Activated B cell treated with CpG ODN at 0.5 μM for 24 hours (primary cell): ENCODE measurements around the gene IRF2. TPM values are rescaled to one million over a fixed set of nuclear protein-coding genes. Genes with fewer than 3 reads are reported as not detected.
A peak's percentile ranks its signal among the peaks of the same experiment; 100 is the strongest.

ENCODE experiments used
- ATAC-seq: fragments of 200-7000 bp; cut with Tn5 transposase; one replicate; pipeline ENCODE4 v1.10.0; 2021; ENCODE audit warnings: low read depth, mild to moderate bottlenecking, moderate library complexity
- CTCF ChIA-PET: fragments of 350-600 bp; sonication (Branson Sonifier 250); formaldehyde crosslinking; loops from one replicate; lab custom pipeline; 2021; ENCODE audit warnings: antibody characterized with exemption; lab: Charles Lee
- POLR2A ChIA-PET: fragments of 350-600 bp; sonication (Branson Sonifier 250); formaldehyde crosslinking; loops from one replicate; lab custom pipeline; 2021; ENCODE audit warnings: antibody characterized with exemption; lab: Charles Lee
- DNase-seq: peaks from one replicate; pipeline ENCODE4 v3.0.0; 2022
- H3K27ac Mint-ChIP-seq: one replicate; pipeline ENCODE4 v1.8.0; 2020; ENCODE audit warnings: mixed read lengths
- H3K27me3 Mint-ChIP-seq: one replicate; pipeline ENCODE4 v1.8.0; 2021; ENCODE audit warnings: mixed read lengths
- H3K36me3 Mint-ChIP-seq: one replicate; pipeline ENCODE4 v1.8.0; 2021; ENCODE audit warnings: low read depth, mixed read lengths
- H3K4me1 Mint-ChIP-seq: one replicate; pipeline ENCODE4 v1.8.0; 2021; ENCODE audit warnings: mixed read lengths
- H3K4me3 Mint-ChIP-seq: one replicate; pipeline ENCODE4 v1.8.0; 2020; ENCODE audit warnings: mild to moderate bottlenecking, mixed read lengths
- H3K9me3 Mint-ChIP-seq: one replicate; pipeline ENCODE4 v1.8.0; 2020; ENCODE audit warnings: mixed read lengths
- intact Hi-C: fragments of 100-400 bp; cut with micrococcal nuclease; formaldehyde crosslinking; loops from one replicate; pipeline ENCODE4 v1.15.1; 2024
- total RNA-seq: library from RNA; stranded (reverse); gene quantifications from 2 replicates; pipeline ENCODE4 v1.2.3, GENCODE V29; 2022
- TF ChIP-seq, protein P1 (sequence below): fragments of 200-600 bp; IDR thresholded peaks from one replicate; pipeline ENCODE4 v1.8.0; 2022; ENCODE audit warnings: antibody characterized with exemption, mild to moderate bottlenecking

IRF2 gene
- total RNA-seq, 1 donor from 2014 or later: 66.2 TPM

- H3K36me3 Mint-ChIP-seq: peaks cover 62% of the 10 kb centered on the region
- no peaks in the 10 kb centered on the region for H3K9me3 Mint-ChIP-seq
- DNase-seq (no peak), ATAC-seq (no peak)
- peaks cover 58% of the 10 kb centered on the region for H3K4me1 Mint-ChIP-seq
- peak overlapping the region; percentile 65 for H3K27ac Mint-ChIP-seq
- TF ChIP-seq, protein P1, sequence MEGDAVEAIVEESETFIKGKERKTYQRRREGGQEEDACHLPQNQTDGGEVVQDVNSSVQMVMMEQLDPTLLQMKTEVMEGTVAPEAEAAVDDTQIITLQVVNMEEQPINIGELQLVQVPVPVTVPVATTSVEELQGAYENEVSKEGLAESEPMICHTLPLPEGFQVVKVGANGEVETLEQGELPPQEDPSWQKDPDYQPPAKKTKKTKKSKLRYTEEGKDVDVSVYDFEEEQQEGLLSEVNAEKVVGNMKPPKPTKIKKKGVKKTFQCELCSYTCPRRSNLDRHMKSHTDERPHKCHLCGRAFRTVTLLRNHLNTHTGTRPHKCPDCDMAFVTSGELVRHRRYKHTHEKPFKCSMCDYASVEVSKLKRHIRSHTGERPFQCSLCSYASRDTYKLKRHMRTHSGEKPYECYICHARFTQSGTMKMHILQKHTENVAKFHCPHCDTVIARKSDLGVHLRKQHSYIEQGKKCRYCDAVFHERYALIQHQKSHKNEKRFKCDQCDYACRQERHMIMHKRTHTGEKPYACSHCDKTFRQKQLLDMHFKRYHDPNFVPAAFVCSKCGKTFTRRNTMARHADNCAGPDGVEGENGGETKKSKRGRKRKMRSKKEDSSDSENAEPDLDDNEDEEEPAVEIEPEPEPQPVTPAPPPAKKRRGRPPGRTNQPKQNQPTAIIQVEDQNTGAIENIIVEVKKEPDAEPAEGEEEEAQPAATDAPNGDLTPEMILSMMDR: no peak
- H3K4me3 Mint-ChIP-seq: peak overlapping the region; percentile 36
- intact Hi-C loops: loop anchor here (5.0 to 10.0 kb wide), 2 partner anchors 34 to 467 kb away; no protein-coding TSS in a partner anchor
- H3K27me3 Mint-ChIP-seq: no peaks in the 10 kb centered on the region
- POLR2A ChIA-PET: interaction anchor here (0.6 to 2.3 kb wide), 10 partner anchors 9 to 506 kb away, joined by 3 to 6 read pairs (median 5); partner anchors contain the start of gene IRF2
- CTCF ChIA-PET: interaction anchor here (0.8 kb wide), 1 partner anchor 107 kb away, joined by 3 read pairs; no protein-coding TSS in a partner anchor
Observed at GRCh38 chr4:184388106-184388505, 86.2 kb downstream of the IRF2 start.

DNA sequence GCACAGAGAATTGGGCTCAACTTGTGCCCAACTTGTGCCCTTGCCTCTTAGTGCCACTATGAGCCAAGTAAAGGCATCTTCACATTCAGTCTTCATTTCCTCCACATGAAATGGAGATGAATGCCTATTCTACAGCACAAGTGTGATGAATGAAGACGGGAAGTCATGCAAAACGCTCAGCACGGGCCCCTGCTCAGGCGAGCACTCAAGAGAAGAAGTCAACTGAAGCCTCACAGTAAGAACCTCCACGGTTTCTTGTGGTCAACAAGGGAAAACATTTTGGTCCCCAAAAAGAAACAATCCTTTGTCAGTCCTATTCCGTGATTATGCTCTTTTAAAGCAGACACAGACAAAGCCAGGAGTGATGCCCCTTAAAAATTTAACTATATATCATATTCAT is 87.0 kb downstream of the IRF2 start:
- peak; percentile 65 for ATAC-seq
- peak overlapping the region; percentile 60 for H3K4me3 Mint-ChIP-seq
- no peaks in the 10 kb centered on the region for H3K9me3 Mint-ChIP-seq
- H3K4me1 Mint-ChIP-seq: peaks cover 66% of the 10 kb centered on the region
- ChIA-PET CTCF (interaction anchor here (0.8 kb wide), 1 partner anchor 106 kb away, joined by 3 read pairs; no protein-coding TSS in a partner anchor), POLR2A (interaction anchor here (0.5 to 1.7 kb wide), 9 partner anchors 8 to 507 kb away, joined by 3 to 8 read pairs (median 5); partner anchors contain the start of gene IRF2)
- H3K36me3 Mint-ChIP-seq: peaks cover 55% of the 10 kb centered on the region
- H3K27me3 Mint-ChIP-seq: no peaks in the 10 kb centered on the region
- intact Hi-C loops: loop anchor here (2.0 to 10.0 kb wide), 3 partner anchors 35 to 467 kb away; no protein-coding TSS in a partner anchor
- DNase-seq: no peak
- H3K27ac Mint-ChIP-seq: peak overlapping the region; percentile 84
- TF ChIP-seq, protein P1: no peak

DNA sequence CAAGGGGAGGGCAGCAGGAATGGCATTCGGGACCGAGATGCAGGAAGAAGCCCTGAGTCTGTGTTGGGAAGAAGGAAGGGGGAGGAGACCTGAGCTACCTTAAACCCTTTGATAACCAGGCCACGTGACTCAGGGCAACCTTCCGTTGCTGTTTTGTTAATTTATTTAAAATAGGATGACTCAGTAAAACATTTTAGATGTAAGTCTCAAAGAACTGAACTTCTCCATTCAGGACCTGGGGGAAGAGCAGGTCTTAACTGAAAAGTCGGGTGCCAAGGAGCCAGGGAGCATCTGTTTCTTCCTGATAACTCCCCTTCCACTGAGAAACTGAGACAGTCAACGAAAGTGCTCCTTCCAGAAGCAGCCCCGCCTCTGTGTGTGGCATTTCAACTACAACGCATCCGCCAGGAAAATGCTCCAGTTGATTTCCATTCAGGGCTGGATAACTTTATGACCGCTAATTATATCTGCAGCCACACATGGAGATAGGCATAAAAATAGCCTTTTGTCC is 88.0 kb downstream of the IRF2 start:
- H3K4me3 Mint-ChIP-seq: peak overlapping the region; percentile 44
- TF ChIP-seq, protein P1: no peak
- H3K4me1 Mint-ChIP-seq: peaks cover 76% of the 10 kb centered on the region
- H3K9me3 Mint-ChIP-seq: no peaks in the 10 kb centered on the region
- CTCF ChIA-PET: interaction anchor here (1.6 kb wide), 1 partner anchor 122 kb away, joined by 4 read pairs; no protein-coding TSS in a partner anchor
- H3K27ac Mint-ChIP-seq: peak overlapping the region; percentile 84
- H3K36me3 Mint-ChIP-seq: peaks cover 44% of the 10 kb centered on the region
- intact Hi-C loops: loop anchor here (1.0 to 10.0 kb wide), 4 partner anchors 36 to 468 kb away; no protein-coding TSS in a partner anchor
- no peak for DNase-seq
- ATAC-seq: no peak
- no peaks in the 10 kb centered on the region for H3K27me3 Mint-ChIP-seq
- POLR2A ChIA-PET: interaction anchor here (0.5 to 5.1 kb wide), 9 partner anchors 9 to 120 kb away, joined by 3 to 43 read pairs (median 5); partner anchors contain the start of gene IRF2

- Mint-ChIP-seq H3K36me3 (peaks cover 38% of the 10 kb centered on the region), H3K27ac (peak overlapping the region; percentile 84), H3K4me3 (peak overlapping the region; percentile 44), H3K9me3 (no peaks in the 10 kb centered on the region), H3K27me3 (no peaks in the 10 kb centered on the region), H3K4me1 (peaks cover 79% of the 10 kb centered on the region)
- TF ChIP-seq, protein P1: no peak
- ChIA-PET POLR2A (interaction anchor here (0.5 to 5.1 kb wide), 9 partner anchors 8 to 119 kb away, joined by 3 to 43 read pairs (median 5); partner anchors contain the start of gene IRF2), CTCF (interaction anchor here (1.5 to 1.6 kb wide), 2 partner anchors 55 to 122 kb away, joined by 3 to 4 read pairs; no protein-coding TSS in a partner anchor)
- ATAC-seq: peak; percentile 42
- intact Hi-C loops: loop anchor here (1.0 to 10.0 kb wide), 6 partner anchors 11 to 469 kb away; partner anchors contain the start of gene IRF2
- no peak for DNase-seq
Observed at GRCh38 chr4:184385705-184386141, 88.6 kb downstream of the IRF2 start.
